Right atrium auricular region (tissue), 2 donors: ENCODE measurements around the gene FHAD1. TPM values are rescaled to one million over a fixed set of nuclear protein-coding genes. Genes with fewer than 3 reads are reported as not detected.

Experiments
- DNase-seq: peaks from one replicate; pipeline ENCODE4 v3.0.0-alpha.2; 2019; ENCODE audit warnings: low spot score
- H3K27ac ChIP-seq, 2 donors: fragments of 200-600 bp; sonication (generic); 1 replicate in 1 of 2; 2 replicates in 1 of 2; pipeline ENCODE4 v1.5.1; 2016 to 2019
- H3K27me3 ChIP-seq, 2 donors: fragments of 200-600 bp; sonication (generic); one replicate each; pipeline versions ENCODE4 v1.5.1 to v1.6.0; 2017 to 2019
- H3K36me3 ChIP-seq: fragments of 200-600 bp; sonication (generic); one replicate; pipeline ENCODE4 v1.5.1; 2016
- H3K4me1 ChIP-seq, 2 donors: fragments of 200-600 bp; sonication (generic); one replicate each; pipeline versions ENCODE4 v1.5.1 to v1.6.0; 2017 to 2019
- H3K4me3 ChIP-seq, 2 donors: fragments of 200-600 bp; sonication (generic); 1 replicate in 1 of 2; 2 replicates in 1 of 2; pipeline ENCODE4 v1.5.1; 2017 to 2019; ENCODE audit warnings: mild to moderate bottlenecking in 1 of 2, moderate library complexity in 1 of 2
- H3K9me3 ChIP-seq, 2 donors: fragments of 200-600 bp; sonication (generic); one replicate each; pipeline ENCODE4 v1.5.1; 2019
- total RNA-seq, 2 donors: library from RNA; depleted of rRNA; stranded (reverse); fragments of >200 nt; gene quantifications; one replicate each; pipeline ENCODE4 v1.1.0, GENCODE V29; 2016
- TF ChIP-seq, protein P1 (sequence below), 2 donors: fragments of 200-600 bp; sonication (generic); IDR thresholded peaks; one replicate each; pipeline ENCODE4 v1.5.1; 2019; ENCODE audit warnings: antibody characterized with exemption in 2 of 2

Gene FHAD1
- total RNA-seq, 2 donors from 2014 or later: not detected

GRCh38 chr1:15397236-15397635 is 150.2 kb downstream of the FHAD1 start:
- H3K27me3 ChIP-seq: no peaks in the 10 kb centered on the region
- H3K36me3 ChIP-seq: no peaks in the 10 kb centered on the region
- no peak overlapping the region for H3K27ac ChIP-seq
- H3K4me1 ChIP-seq: no peaks in the 10 kb centered on the region
- TF ChIP-seq, protein P1, sequence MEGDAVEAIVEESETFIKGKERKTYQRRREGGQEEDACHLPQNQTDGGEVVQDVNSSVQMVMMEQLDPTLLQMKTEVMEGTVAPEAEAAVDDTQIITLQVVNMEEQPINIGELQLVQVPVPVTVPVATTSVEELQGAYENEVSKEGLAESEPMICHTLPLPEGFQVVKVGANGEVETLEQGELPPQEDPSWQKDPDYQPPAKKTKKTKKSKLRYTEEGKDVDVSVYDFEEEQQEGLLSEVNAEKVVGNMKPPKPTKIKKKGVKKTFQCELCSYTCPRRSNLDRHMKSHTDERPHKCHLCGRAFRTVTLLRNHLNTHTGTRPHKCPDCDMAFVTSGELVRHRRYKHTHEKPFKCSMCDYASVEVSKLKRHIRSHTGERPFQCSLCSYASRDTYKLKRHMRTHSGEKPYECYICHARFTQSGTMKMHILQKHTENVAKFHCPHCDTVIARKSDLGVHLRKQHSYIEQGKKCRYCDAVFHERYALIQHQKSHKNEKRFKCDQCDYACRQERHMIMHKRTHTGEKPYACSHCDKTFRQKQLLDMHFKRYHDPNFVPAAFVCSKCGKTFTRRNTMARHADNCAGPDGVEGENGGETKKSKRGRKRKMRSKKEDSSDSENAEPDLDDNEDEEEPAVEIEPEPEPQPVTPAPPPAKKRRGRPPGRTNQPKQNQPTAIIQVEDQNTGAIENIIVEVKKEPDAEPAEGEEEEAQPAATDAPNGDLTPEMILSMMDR (IDR thresholded peaks at IDR 0.05): no peak
- H3K4me3 ChIP-seq: no peak overlapping the region
- peaks cover 0 to 13% of the 10 kb centered on the region in 2 donors for H3K9me3 ChIP-seq
- DNase-seq: no peak

DNA sequence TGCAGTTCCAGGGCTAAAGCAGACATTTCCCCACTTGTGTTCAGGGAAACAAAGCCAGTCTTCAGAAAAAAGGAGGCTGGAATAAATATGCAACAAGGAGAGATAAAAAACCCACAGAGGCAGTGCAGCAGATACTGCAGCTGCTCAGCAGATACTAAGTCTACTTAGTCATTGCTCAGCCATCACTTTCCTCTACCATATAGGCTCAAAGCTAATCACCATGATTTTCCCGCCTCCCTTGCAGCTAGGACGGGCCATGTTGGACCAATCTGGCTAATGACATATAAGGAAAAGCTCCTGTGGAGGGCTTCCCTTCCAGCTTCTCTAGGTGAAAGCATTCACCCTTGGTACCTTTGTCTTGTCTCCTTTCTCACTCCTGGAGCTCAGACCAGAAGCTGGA is 152.7 kb downstream of the FHAD1 start:
- peaks cover 0 to 13% of the 10 kb centered on the region in 2 donors for H3K9me3 ChIP-seq
- H3K36me3 ChIP-seq: no peaks in the 10 kb centered on the region
- no peak for DNase-seq
- H3K4me1 ChIP-seq: no peaks in the 10 kb centered on the region
- H3K27ac ChIP-seq: no peak overlapping the region
- no peaks in the 10 kb centered on the region for H3K27me3 ChIP-seq
- TF ChIP-seq, protein P1 (IDR thresholded peaks at IDR 0.05): no peak
- no peak overlapping the region for H3K4me3 ChIP-seq

GRCh38 chr1:15400627-15401026 is 153.6 kb downstream of the FHAD1 start:
- Histone ChIP-seq H3K4me1 (no peaks in the 10 kb centered on the region), H3K4me3 (no peak overlapping the region), H3K27ac (no peak overlapping the region), H3K36me3 (no peaks in the 10 kb centered on the region), H3K27me3 (no peaks in the 10 kb centered on the region), H3K9me3 (peaks cover 0 to 13% of the 10 kb centered on the region in 2 donors)
- DNase-seq: no peak
- TF ChIP-seq, protein P1 (IDR thresholded peaks at IDR 0.05): no peak

GRCh38 chr1:15401391-15402055 is 154.5 kb downstream of the FHAD1 start:
- Histone ChIP-seq H3K4me3 (no peak overlapping the region), H3K27ac (no peak overlapping the region), H3K36me3 (no peaks in the 10 kb centered on the region), H3K9me3 (peaks cover 0 to 13% of the 10 kb centered on the region in 2 donors), H3K27me3 (no peaks in the 10 kb centered on the region), H3K4me1 (no peaks in the 10 kb centered on the region)
- TF ChIP-seq, protein P1 (IDR thresholded peaks at IDR 0.05): no peak
- DNase-seq: no peak

- Histone ChIP-seq H3K4me3 (no peak overlapping the region), H3K27me3 (no peaks in the 10 kb centered on the region)
Measured at GRCh38 chr1:15402809-15403450, 155.9 kb downstream of the FHAD1 start.

More at GRCh38 chr1:15402809-15403450, 155.9 kb downstream of the FHAD1 start:
- Histone ChIP-seq H3K36me3 (no peaks in the 10 kb centered on the region), H3K9me3 (peaks cover 0 to 13% of the 10 kb centered on the region in 2 donors), H3K4me1 (peaks cover 0 to 4% of the 10 kb centered on the region in 2 donors), H3K27ac (no peak overlapping the region)
- TF ChIP-seq, protein P1 (IDR thresholded peaks at IDR 0.05): no peak
- no peak for DNase-seq
